ENCODE measurements around the gene SCART1. TPM values are rescaled to one million over a fixed set of nuclear protein-coding genes. Genes with fewer than 3 reads are reported as not detected.

The SCART1 gene
- total RNA-seq, 1 experiment from 2014 or later: 3.7 TPM

- DNase-seq (ENCODE audit: low read depth, low spot score) (no peak), ATAC-seq (no peak)
- TF ChIP-seq ZFX (IDR thresholded peaks at IDR 0.05) (no peak), ZBTB33 (IDR thresholded peaks at IDR 0.05; ENCODE audit: extremely low read depth, insufficient replicate concordance, low read length) (no peak), EZH2phosphoT487 (IDR thresholded peaks at IDR 0.05; ENCODE audit: borderline replicate concordance) (no peak), RAD21 (IDR thresholded peaks at IDR 0.05; ENCODE audit: low read depth) (no peak), SRF (IDR thresholded peaks at IDR 0.05; ENCODE audit: low read depth) (no peak), EZH2 (IDR thresholded peaks at IDR 0.05) (no peak), REST (IDR thresholded peaks at IDR 0.05; ENCODE audit: low read depth) (no peak), YY1 (IDR thresholded peaks at IDR 0.05; ENCODE audit: extremely low read depth, insufficient replicate concordance, low read depth, low read length) (no peak), JUND (IDR thresholded peaks at IDR 0.05) (no peak)
- ChIA-PET RAD21 (ENCODE audit: low non-redundant PET in 1 of 2, low total read pairs in 2 of 2, uncharacterized antibody in 2 of 2, unreplicated experiment in 2 of 2) (no interaction called here), CTCF (no interaction called here), POLR2A (no interaction called here)
- H3K4me3 ChIP-seq (replicated peaks in 1 of 2; ENCODE audit: low read depth in 1 of 2, low read length in 2 of 2): no peak overlapping the region
- no peak overlapping the region for H3K9ac ChIP-seq (ENCODE audit: low read length)
- no TSS peak for BruUV-seq (replicated peaks)
- no peaks in the 10 kb centered on the region for H3K79me2 ChIP-seq (ENCODE audit: insufficient read depth, low read length)
- H3K27ac ChIP-seq (ENCODE audit: low read depth, low read length): no peak overlapping the region
- H3K4me2 ChIP-seq (ENCODE audit: low read length): no peak overlapping the region
- H4K20me1 ChIP-seq (ENCODE audit: insufficient read depth): no peaks in the 10 kb centered on the region
- no peaks in the 10 kb centered on the region for H3K36me3 ChIP-seq (ENCODE audit: control insufficient read depth in 1 of 2, insufficient read depth in 2 of 2, low read length in 2 of 2)
- H3K4me1 ChIP-seq (ENCODE audit: control insufficient read depth in 1 of 2, insufficient read depth in 2 of 2, low read length in 2 of 2): no peaks in the 10 kb centered on the region
- no peaks in the 10 kb centered on the region for H3K9me3 ChIP-seq (ENCODE audit: control insufficient read depth in 1 of 2, insufficient read depth in 1 of 2, low read depth in 1 of 2, low read length in 2 of 2)
- no peaks in the 10 kb centered on the region for H3K9me2 ChIP-seq (ENCODE audit: insufficient read depth)
- no peaks in the 10 kb centered on the region for H3K27me3 ChIP-seq (ENCODE audit: insufficient read depth, low read length)
- no peak overlapping the region for H2AFZ ChIP-seq (ENCODE audit: low read depth, low read length, poor library complexity, severe bottlenecking)
- intact Hi-C loops (cut with micrococcal nuclease): no loop called here
Observed at GRCh38 chr10:133465191-133465949, 11.6 kb downstream of the SCART1 start.

Data from HCT116 (cell line).